ENCODE measurements around the gene ERI2.

DNA sequence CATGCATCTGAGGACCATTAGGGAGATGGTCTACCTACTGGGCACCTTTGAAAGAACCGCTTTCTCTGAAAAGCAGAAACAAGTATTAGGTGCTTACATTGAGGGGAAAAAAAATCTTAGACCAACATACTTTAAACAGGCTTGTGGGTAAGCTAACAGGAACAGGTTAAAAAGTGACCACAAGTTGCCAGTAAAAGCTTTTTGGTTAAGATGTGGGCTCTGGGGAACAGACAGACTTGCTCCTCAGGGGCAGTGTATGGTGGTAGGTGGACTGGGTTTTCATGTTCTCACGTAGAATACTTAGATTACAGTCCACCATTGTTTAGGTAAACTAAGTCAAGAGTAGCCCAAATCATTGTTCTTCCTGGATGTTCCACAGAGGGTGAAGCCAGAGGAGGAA, 41.3 kb upstream of the ERI2 start:
- TF ChIP-seq MBD4 (IDR thresholded peaks at IDR 0.05; ENCODE audit: borderline replicate concordance, low read length) (no peak), ZNF687 (CRISPR knock-in tag; IDR thresholded peaks at IDR 0.05) (no peak), BRCA1 (CRISPR knock-in tag; IDR thresholded peaks at IDR 0.05) (no peak), ZNF747 (CRISPR knock-in tag; IDR thresholded peaks at IDR 0.05; ENCODE audit: borderline replicate concordance) (no peak), ZNF788 (CRISPR knock-in tag; IDR thresholded peaks at IDR 0.05; ENCODE audit: borderline replicate concordance) (no peak), EP300 (IDR thresholded peaks at IDR 0.05; ENCODE audit: low read depth in 2 of 2, low read length in 2 of 2) (no peak), EP300 (CRISPR knock-in tag; IDR thresholded peaks at IDR 0.05; ENCODE audit: borderline replicate concordance) (no peak), MATR3 (CRISPR knock-in tag; IDR thresholded peaks at IDR 0.05) (no peak), BCLAF1 (IDR thresholded peaks at IDR 0.05) (no peak), KAT7 (CRISPR knock-in tag; IDR thresholded peaks at IDR 0.05; ENCODE audit: borderline replicate concordance) (no peak)
- TF ChIP-seq, protein P1, sequence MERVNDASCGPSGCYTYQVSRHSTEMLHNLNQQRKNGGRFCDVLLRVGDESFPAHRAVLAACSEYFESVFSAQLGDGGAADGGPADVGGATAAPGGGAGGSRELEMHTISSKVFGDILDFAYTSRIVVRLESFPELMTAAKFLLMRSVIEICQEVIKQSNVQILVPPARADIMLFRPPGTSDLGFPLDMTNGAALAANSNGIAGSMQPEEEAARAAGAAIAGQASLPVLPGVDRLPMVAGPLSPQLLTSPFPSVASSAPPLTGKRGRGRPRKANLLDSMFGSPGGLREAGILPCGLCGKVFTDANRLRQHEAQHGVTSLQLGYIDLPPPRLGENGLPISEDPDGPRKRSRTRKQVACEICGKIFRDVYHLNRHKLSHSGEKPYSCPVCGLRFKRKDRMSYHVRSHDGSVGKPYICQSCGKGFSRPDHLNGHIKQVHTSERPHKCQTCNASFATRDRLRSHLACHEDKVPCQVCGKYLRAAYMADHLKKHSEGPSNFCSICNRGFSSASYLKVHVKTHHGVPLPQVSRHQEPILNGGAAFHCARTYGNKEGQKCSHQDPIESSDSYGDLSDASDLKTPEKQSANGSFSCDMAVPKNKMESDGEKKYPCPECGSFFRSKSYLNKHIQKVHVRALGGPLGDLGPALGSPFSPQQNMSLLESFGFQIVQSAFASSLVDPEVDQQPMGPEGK (CRISPR knock-in tag; IDR thresholded peaks at IDR 0.05) = no peak

Data from HepG2 (cell line).